DND-41 (cell line): ENCODE data around the gene FHDC1.

ENCODE experiments used
- ATAC-seq: fragments of 200-7000 bp; cut with Tn5 transposase; 3 replicates; pipeline ENCODE4 v1.9.1; 2021; ENCODE audit warnings: low read depth; ENCODE audit not compliant: insufficient read depth
- DNase-seq: peaks from one replicate; pipeline ENCODE4 v3.0.0-alpha.2; 2020
- H2AFZ ChIP-seq: 2 replicates; pipeline ENCODE4 v1.6.0; 2012; ENCODE audit warnings: low read depth, low read length
- H3K27ac ChIP-seq: 2 replicates; pipeline ENCODE4 v1.5.1; 2012; ENCODE audit warnings: low read length, inconsistent platforms
- H3K27me3 ChIP-seq: fragments of 200-600 bp; sonication (generic); 2 replicates; pipeline ENCODE4 v1.6.0; 2012; ENCODE audit warnings: low read length, mild to moderate bottlenecking, inconsistent platforms; ENCODE audit not compliant: insufficient read depth, poor library complexity
- H3K36me3 ChIP-seq: 2 replicates; pipeline ENCODE4 v1.5.1; 2012; ENCODE audit warnings: low read length, inconsistent platforms; ENCODE audit not compliant: insufficient read depth
- H3K4me1 ChIP-seq: 2 replicates; pipeline ENCODE4 v1.5.1; 2012; ENCODE audit warnings: mild to moderate bottlenecking, low read length; ENCODE audit not compliant: insufficient read depth
- H3K4me2 ChIP-seq: 2 replicates; pipeline ENCODE4 v1.6.0; 2012; ENCODE audit warnings: mild to moderate bottlenecking, moderate library complexity, low read length, inconsistent platforms; ENCODE audit not compliant: insufficient read depth
- H3K4me3 ChIP-seq, 2 experiments: fragments of 200-600 bp in 1 of 2; shearing (Covaris generic) in 1 of 2; 2 replicates each; pipeline ENCODE4 v1.5.1; 2012 to 2016; ENCODE audit warnings: inconsistent platforms in 2 of 2, low read length in 2 of 2, mild to moderate bottlenecking in 2 of 2, low read depth in 1 of 2, moderate library complexity in 1 of 2
- H3K79me2 ChIP-seq: 2 replicates; pipeline ENCODE4 v1.6.0; 2012; ENCODE audit warnings: low read length, inconsistent platforms; ENCODE audit not compliant: insufficient read depth
- H3K9ac ChIP-seq: 2 replicates; pipeline ENCODE4 v1.6.0; 2012; ENCODE audit warnings: low read depth, mild to moderate bottlenecking, inconsistent platforms, low read length, moderate library complexity
- H3K9me3 ChIP-seq: 2 replicates; pipeline ENCODE4 v1.5.1; 2012; ENCODE audit warnings: low read length, moderate library complexity, mild to moderate bottlenecking, inconsistent platforms; ENCODE audit not compliant: insufficient read depth, severe bottlenecking
- H4K20me1 ChIP-seq: 2 replicates; pipeline ENCODE4 v1.6.0; 2012; ENCODE audit warnings: low read length; ENCODE audit not compliant: insufficient read depth
- CTCF ChIP-seq: IDR thresholded peaks from 2 replicates; pipeline ENCODE4 v1.5.1; 2012; ENCODE audit warnings: borderline replicate concordance, low read length, moderate library complexity, mild to moderate bottlenecking; ENCODE audit not compliant: poor library complexity, severe bottlenecking; ENCODE audit errors: extremely low read depth
- EZH2 ChIP-seq: IDR thresholded peaks from 3 replicates; pipeline ENCODE4 v1.6.1; 2012; ENCODE audit warnings: borderline replicate concordance, low read depth, mild to moderate bottlenecking, moderate library complexity, low read length, inconsistent platforms; ENCODE audit not compliant: severe bottlenecking

FHDC1 gene

DNA sequence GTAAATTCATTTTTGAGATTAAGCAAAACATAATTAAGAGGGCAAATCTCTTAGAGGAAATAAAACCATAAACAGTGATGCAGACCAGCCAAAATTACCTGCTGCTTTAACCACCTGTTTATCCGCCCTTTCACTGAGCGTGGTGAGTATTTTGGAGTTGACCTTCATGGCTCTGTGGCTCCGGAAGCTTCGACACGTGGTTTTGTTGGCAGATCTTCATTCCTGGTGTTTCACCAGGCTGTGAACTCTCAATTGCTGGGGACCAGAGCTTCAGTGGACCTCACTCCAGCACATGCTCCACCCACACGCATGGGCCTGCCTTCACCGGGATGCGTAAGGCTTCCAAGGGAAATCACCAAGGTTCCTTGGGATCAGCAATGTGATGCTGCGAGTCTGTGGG is 83.8 kb downstream of the FHDC1 start:
- H4K20me1 ChIP-seq = no peaks in the 10 kb centered on the region
- no peaks in the 10 kb centered on the region for H3K79me2 ChIP-seq
- H3K27ac ChIP-seq = no peak overlapping the region
- H2AFZ ChIP-seq = no peak overlapping the region
- H3K4me1 ChIP-seq = no peaks in the 10 kb centered on the region
- H3K4me3 ChIP-seq = no peak overlapping the region
- DNase-seq = no peak
- H3K27me3 ChIP-seq = no peaks in the 10 kb centered on the region
- no peak for ATAC-seq
- no peak for TF ChIP-seq EZH2
- TF ChIP-seq CTCF = no peak
- no peak overlapping the region for H3K4me2 ChIP-seq
- H3K9ac ChIP-seq = no peak overlapping the region
- H3K36me3 ChIP-seq = no peaks in the 10 kb centered on the region
- no peaks in the 10 kb centered on the region for H3K9me3 ChIP-seq

- Histone ChIP-seq H3K4me1 (no peaks in the 10 kb centered on the region), H3K36me3 (no peaks in the 10 kb centered on the region), H3K4me3 (no peak overlapping the region), H2AFZ (no peak overlapping the region), H3K9me3 (no peaks in the 10 kb centered on the region), H3K27me3 (no peaks in the 10 kb centered on the region), H3K27ac (no peak overlapping the region), H3K79me2 (no peaks in the 10 kb centered on the region), H4K20me1 (no peaks in the 10 kb centered on the region), H3K9ac (no peak overlapping the region), H3K4me2 (no peak overlapping the region)
- no peak for ATAC-seq
- DNase-seq = no peak
- TF ChIP-seq CTCF = no peak
- no peak for TF ChIP-seq EZH2
Observed at GRCh38 chr4:153020457-153020856, 84.3 kb downstream of the FHDC1 start.

- DNase-seq (no peak), ATAC-seq (no peak)
- Histone ChIP-seq H3K4me3 (no peak overlapping the region), H4K20me1 (no peaks in the 10 kb centered on the region), H3K9me3 (no peaks in the 10 kb centered on the region), H2AFZ (no peak overlapping the region), H3K4me1 (no peaks in the 10 kb centered on the region), H3K27me3 (no peaks in the 10 kb centered on the region), H3K36me3 (no peaks in the 10 kb centered on the region), H3K27ac (no peak overlapping the region), H3K9ac (no peak overlapping the region), H3K79me2 (no peaks in the 10 kb centered on the region), H3K4me2 (no peak overlapping the region)
- TF ChIP-seq CTCF = no peak
- TF ChIP-seq EZH2 = no peak
Observed at GRCh38 chr4:153021276-153021675, 85.2 kb downstream of the FHDC1 start.

DNA sequence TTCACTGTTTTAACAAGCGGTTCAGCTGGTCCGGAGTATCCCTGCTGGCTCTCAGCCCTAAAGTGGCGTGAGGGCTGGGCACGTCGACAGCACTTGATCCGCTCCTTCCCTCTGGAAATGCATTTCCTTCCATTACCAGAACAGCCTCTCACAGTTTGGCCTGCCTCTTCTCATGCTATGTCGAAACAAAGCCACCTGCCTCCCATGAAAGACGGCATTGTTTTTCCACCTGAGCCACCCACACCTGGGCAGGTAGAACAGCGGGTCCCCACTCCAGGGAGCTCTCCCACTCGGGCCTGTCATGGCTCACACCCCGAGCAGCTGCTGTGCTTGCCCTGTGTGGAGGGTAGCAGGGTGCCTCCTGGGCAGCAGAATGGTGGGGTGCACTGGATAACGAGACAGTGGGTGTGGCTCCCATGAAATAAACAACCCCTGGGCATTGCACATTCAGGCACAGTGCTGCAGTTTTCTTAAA is 86.2 kb downstream of the FHDC1 start:
- no peaks in the 10 kb centered on the region for H3K36me3 ChIP-seq
- no peak overlapping the region for H3K9ac ChIP-seq
- H2AFZ ChIP-seq = no peak overlapping the region
- H3K4me3 ChIP-seq = no peak overlapping the region
- H3K4me2 ChIP-seq = no peak overlapping the region
- ATAC-seq (no peak), DNase-seq (no peak)
- H3K79me2 ChIP-seq = no peaks in the 10 kb centered on the region
- TF ChIP-seq EZH2 = no peak
- TF ChIP-seq CTCF = no peak
- peaks cover 5% of the 10 kb centered on the region for H3K9me3 ChIP-seq
- H4K20me1 ChIP-seq = no peaks in the 10 kb centered on the region
- no peaks in the 10 kb centered on the region for H3K4me1 ChIP-seq
- no peak overlapping the region for H3K27ac ChIP-seq
- H3K27me3 ChIP-seq = no peaks in the 10 kb centered on the region
